Stimulated activated CD8-positive, alpha-beta memory T cell treated with anti-CD3 and anti-CD28 coated beads, Interleukin-7, amount 100 ng/mL, for 1 hour (primary cell): ENCODE measurements around the gene PCBP2.
A peak's percentile ranks its signal among the peaks of the same experiment; 100 is the strongest.
"Not testable (repeated sequence)": the region's sequence is repeated elsewhere in the genome, so short reads cannot be mapped to it uniquely, and the experiment has no call there.

ENCODE experiments used
- DNase-seq, 2 donors: peaks; one replicate each; pipeline ENCODE4 v3.0.0-alpha.2; 2020; ENCODE audit warnings: low read depth in 2 of 2

The PCBP2 gene

DNA sequence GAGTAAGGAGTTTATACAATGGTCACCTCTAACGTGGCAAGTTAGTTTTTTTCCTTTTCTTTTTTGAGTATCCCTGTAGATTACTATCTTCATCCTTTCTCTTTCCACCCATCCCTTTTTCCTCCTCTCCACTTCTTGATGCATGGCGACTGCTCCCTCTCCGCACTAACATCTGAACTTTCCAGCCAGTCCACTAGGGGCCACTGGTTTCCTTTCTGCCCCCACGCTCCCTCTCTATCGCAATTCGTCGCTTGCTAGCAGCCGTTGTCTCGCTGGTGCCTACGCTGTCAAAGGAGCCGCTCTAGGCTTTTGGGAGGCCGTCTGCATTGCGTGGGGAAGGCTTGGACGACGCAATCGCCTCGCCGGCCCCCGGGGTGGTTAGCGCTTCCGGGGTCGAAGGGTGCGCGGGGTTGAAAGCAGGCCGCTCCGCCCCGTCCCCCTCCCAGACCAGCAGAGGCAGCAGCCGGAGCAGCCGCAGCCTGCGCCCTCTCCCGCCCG is at the start of gene PCBP2:
PCBP2 (plus strand) TSS at position 442 of the 498 bp plus-strand sequence. CDS start 2,699 bp downstream, outside the sequence.
- peak; percentile 91 to 95 for DNase-seq

DNA sequence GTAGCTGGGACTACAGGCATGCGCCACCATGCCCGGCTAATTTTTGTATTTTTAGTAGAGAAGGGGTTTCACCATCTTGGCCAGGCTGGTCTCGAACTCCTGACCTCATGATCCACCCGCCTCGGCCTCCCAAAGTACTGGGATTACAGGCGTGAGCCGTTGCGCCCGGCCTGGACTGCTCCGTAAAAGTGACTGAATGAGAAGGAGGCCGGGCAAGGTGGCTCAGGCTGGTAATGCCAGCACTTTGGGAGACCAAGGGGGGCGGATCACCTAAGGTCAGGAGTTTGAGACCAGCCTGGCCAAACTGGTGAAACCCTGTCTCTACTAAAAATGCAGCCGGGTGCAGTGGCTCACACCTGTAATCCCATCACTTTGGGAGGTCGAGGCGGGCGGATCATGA is 49.6 kb upstream of the PCBP2 start:
- not testable (repeated sequence) for DNase-seq

DNA sequence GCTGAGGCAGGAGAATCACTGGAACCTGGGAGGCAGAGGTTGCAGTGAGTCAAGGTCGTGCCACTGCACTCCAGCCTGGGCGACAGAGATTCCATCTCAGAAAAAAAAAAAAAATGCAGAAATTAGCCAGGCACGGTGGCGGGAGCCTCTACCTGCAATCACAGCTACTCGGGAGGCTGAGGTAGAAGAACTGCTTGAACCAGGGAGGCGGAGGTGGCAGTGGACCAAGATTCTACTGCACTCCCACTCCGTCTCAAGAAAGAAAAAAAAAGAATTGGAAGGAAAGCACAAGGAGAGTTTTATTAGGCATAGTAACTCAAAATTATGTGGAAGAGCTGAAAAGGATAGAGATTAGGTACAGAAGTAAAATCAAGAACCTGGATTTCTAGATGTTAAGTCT is 49.0 kb upstream of the PCBP2 start:
- DNase-seq, result no peak

DNA sequence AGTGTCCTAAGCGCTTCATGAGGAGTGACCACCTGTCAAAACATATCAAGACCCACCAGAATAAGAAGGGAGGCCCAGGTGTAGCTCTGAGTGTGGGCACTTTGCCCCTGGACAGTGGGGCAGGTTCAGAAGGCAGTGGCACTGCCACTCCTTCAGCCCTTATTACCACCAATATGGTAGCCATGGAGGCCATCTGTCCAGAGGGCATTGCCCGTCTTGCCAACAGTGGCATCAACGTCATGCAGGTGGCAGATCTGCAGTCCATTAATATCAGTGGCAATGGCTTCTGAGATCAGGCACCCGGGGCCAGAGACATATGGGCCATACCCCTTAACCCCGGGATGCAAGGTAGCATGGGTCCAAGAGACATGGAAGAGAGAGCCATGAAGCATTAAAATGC is 41.0 kb upstream of the PCBP2 start:
- DNase-seq, result no peak

DNA sequence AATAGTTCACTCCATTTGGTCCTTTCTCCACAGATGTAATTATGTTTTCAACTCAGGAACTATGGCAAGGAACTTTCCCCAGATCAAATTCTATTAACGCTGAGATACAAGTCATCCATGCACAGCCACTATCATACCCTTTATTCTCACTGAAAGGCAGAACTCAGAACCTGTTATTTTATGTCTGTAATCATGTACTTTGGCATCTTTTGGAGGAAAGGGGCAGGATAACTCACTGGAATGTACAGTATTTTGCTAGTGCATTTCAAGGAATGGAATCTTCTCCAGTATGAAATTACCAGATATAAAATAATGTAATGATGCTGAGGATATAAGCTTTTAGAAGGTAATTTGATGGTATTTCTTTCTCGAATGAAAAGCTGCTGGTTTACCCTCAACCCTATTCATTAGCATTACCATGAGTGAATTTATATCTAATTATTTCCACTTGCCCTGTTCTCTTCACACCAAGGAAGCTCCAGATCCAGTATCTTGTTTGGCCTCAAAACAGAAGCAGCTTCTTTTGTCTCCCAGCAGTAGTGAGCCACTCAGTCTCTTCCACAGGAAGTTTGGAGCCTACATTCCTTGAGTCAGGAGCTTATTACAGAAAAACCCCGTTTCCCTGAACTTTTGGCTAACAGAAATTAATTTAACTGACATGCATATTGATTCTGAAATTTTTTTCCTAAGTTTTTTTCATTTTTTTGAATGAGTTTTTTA is 38.3 kb upstream of the PCBP2 start:
- DNase-seq, result no peak

DNA sequence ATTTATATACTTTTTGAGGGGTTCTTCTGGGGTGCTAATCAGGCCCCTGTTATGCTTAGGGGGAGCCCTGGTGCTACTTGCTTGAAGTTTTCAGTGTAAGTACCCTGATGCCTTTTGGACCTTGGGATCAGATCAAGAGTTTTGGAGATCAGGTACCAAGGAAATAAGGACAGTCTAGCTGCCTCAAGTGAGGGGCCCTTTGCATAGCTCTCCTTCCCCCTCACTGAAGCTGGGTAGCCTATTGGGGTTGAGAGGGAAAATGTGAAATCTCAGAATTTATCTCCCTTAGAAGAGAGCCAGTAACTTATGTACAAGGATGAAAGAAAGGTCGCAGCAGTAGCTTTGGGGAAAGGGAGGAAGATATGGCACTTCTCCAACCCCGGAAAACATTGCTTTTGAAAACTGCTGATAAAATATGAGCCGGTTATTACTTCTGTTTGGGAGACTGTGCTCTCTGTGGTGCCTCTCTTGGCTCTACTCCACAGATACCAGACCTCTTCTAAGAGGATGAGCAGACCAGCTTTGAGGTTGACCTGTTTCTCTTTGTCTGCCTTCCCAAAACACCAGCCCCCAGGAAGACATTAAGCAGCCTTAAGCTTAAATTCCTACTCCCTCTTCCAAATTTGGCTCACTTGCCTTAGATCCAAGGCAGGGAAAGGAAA is 37.0 kb upstream of the PCBP2 start:
- no peak for DNase-seq

DNA sequence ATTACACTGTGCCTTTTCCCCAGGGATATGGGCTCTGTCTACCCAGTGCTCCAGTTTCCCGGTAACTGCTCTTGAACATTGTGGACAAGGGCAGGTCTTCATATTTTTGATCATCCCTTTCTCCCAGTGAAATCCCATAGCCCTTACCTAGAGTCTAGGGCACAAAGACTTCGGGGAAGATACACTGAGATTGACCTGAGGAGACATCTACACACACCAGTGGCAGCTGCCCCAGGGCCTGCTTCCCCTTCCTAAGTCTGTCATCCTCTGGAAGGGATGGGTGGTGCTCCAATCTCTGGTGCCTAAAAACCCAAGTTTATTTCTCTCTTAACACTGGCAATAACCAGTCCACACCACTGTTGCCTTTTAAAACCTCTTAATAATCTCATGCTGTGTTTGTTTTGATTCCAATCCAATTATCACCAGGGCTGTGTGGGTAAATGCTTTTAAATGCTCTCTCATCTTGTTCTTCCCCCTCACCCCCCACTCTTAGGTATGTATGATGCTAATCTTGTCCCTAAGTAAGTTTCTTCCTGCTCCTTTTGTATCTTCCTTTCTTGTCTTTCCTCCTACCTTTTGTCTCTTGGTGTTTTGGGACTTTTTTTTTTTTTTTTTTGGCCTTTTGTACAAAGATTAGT is 36.0 kb upstream of the PCBP2 start:
- not testable (repeated sequence) for DNase-seq

DNA sequence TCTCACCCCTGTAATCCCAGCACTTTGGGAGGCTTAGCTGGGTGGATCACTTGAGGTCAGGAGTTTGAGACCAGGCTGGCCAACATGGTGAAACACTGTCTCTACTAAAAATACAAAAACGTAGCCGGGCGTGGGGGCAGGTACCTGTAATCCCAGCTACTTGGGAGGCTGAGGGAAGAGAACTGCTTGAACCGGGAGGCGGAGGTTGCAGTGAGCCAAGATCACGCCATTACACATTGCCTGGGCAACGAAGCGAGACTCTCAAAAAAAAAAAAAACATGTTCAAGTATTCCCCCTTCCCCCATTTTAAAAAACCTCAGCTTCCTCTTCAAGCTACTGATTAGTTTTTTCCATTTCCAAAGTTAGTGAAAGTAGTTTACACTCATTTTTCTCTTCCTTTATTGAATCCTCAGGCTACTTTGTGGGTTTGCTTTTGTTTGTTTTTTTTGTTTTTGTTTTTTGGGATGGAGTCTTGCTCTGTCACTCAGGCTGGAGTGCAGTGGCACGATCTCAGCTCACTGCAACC is 34.5 kb upstream of the PCBP2 start:
- not testable (repeated sequence) for DNase-seq

DNA sequence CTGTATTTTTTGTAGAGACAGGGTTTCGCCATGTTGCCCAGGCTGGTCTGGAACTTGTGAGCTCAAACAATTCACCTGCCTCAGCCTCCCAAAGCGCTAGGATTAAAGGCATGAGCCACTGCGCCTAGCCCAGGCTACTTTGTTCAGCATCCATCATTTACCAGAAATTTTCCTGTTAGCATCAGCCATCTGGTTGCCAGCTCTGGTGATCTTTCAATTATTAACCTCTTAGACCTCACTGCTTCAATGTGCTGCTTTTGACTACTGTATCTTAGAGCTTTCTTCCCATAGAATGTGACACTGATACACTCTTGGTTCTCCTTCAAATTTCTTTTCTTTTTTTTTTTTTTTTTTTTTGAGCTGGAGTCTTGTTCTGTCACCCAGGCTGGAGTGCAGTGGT is 33.7 kb upstream of the PCBP2 start:
- no peak for DNase-seq

DNA sequence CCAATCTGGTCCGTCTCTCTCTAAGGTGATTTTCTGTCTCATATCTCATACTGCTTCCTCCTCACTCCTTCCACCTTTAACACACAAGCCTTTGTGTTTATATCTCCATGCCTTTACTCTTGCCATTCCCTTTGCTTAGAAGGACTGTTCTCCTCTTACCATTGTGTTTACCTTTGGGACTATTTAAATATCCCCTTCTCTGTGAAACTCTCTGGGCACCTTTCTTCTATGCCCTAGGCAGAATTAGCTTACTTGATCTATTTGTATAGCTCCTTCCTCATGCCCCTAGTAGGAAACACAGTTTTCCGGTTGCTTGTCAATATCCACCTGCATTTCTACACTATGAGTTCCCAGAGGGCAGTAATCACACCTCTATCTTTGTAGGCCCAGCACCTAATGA is 32.1 kb upstream of the PCBP2 start:
- no peak for DNase-seq

DNA sequence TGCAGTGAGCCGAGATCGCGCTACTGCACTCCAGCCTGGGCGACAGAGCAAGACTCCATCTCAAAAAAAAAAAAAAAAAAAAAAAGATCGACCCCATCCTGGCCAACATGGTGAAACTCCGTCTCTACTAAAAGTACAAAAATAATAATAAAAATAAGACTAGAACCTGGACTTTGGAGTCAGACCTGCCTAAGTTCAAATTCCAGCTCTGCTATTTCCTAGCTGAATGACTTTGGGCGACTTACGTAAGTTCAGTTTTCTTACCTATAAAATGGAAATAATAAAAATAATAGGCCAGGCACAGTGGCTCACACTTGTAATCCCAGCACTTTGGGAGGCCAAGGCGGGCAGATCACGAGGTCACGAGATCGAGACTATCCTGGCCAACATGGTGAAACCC is 29.7 kb upstream of the PCBP2 start:
- not testable (repeated sequence) for DNase-seq

DNA sequence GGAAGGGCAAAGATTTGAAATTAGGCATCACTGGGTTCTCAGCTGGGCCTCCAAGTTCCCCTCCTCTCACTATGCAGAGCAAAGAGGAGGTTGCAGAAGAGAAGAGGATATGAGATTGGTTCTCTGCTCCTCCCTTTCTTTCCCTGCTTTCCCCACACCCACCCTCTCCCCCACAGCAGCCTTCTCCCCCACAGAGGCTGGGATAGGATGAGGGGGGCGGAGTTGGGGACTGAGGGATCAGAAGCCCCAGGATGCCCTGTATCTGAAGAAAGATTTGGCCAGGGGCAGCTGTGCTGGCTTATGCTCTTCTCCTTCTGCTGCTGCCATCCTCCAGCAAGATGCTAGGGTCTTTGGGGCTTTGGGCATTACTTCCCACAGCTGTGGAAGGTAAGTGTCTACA is 28.3 kb upstream of the PCBP2 start, which contains the start of gene AMHR2:
AMHR2 (plus strand) TSS at position 259 of the 400 bp plus-strand sequence; CDS start at position 339, 80 bp downstream.
- no peak for DNase-seq

DNA sequence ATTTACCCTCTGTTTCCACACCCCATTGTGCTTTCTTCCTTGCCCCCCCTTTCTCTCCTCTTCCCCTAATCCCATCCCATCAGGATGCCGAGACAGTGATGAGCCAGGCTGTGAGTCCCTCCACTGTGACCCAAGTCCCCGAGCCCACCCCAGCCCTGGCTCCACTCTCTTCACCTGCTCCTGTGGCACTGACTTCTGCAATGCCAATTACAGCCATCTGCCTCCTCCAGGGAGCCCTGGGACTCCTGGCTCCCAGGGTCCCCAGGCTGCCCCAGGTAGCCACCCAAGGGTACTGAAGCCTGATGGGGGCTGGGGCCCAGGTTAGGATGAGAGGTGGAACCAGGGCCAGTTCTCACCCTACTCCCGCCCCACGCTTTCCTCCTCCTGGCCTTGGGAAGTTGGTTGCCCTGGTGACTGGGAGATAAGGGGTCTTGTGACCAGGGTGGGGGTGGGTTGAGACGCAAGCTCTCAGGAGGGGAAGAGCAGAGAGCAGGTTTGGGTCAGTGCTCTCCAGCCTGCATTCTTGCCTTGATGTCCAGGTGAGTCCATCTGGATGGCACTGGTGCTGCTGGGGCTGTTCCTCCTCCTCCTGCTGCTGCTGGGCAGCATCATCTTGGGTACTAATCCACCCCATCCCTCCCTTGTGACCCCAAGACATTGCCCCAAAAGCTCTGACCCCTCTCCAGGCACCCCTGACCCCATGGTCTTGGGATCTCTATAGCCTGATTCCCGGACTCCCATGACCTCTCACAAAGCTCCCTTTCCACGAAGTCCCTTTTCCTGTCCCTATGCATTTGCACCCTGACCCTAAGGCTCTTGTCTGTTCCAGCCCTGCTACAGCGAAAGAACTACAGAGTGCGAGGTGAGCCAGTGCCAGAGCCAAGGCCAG is 27.0 kb upstream of the PCBP2 start:
- no peak for DNase-seq

DNA sequence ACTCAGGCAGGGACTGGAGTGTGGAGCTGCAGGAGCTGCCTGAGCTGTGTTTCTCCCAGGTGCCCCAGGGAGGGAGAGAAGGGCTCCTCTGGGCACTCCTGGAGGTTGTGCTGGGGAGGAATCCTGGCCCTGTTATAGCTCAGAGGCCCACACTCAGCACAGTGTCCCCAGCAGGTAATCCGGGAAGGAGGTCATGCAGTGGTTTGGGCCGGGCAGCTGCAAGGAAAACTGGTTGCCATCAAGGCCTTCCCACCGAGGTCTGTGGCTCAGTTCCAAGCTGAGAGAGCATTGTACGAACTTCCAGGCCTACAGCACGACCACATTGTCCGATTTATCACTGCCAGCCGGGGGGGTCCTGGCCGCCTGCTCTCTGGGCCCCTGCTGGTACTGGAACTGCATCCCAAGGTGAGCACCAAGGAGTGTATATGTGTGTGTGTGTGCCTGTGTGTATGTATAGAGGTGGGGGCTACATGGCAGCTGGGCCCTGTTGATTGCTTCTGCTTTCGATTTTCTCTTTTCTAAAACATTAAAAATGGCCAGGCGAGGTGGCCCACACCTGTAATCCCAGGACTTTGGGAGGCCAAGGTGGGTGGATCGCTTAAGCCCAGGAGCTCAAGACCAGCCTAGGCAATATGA is 26.3 kb upstream of the PCBP2 start:
- DNase-seq, result no peak

DNA sequence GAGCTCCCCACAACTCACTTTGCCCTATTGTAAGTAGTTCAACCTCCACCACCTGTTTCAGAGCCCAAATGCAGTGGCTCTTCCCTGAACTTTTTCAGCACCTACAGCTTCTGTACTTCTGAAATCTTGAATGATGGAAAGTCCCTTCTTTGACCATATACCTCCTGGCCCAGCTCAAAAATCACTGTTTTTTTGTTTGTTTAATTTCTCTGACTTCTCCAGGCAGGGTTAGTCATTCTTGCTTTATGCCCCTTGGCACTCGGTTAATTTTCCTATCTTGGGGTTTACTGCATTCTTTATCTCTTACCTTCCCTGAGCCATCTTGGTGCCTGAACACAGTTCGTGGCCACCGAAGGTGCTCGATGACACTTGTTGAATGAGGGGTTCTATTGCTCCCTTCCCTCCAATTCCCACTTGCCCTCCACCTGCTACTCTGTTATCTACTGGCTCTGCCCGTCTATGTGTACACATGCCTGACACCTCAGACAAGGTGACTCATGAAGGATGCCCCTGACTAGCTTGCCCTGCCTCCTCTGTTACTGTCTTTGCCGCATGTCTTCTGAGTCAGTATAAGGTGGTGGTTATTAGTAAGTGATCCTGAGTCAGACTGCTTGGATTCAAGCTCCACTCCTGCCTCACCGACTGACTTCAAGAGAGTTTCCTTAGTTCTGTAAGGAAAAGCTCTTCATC is 23.9 kb upstream of the PCBP2 start:
- no peak for DNase-seq

DNA sequence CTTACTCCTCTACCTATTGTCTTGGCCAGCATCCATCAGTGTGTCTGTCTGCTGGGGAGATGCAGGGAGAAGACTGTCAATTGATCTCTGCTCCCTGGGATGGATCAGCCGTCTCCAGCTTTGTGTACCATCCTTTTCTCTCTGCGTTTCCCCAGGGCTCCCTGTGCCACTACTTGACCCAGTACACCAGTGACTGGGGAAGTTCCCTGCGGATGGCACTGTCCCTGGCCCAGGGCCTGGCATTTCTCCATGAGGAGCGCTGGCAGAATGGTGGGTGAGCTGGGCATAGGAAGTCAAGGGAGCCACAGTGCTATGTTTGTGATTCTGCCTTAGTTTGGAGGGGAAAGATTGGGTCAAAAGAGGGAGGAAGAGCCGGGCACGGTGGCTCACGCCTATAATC is 23.2 kb upstream of the PCBP2 start:
- DNase-seq, result no peak

DNA sequence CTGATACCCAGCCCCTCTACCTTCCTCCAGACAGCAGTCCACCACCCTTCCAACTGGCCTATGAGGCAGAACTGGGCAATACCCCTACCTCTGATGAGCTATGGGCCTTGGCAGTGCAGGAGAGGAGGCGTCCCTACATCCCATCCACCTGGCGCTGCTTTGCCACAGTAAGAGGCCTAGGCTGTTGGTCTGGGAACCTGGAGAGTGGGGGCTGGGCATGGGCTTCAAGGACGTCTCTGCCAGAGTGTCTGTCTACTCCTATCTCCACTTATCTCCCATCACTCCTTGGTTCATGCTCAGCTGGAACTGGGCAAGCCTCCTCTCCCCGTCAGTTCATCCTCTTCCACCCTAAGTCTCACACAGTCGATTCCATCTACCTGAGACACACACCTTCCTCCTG is 21.8 kb upstream of the PCBP2 start:
- DNase-seq, result no peak

DNA sequence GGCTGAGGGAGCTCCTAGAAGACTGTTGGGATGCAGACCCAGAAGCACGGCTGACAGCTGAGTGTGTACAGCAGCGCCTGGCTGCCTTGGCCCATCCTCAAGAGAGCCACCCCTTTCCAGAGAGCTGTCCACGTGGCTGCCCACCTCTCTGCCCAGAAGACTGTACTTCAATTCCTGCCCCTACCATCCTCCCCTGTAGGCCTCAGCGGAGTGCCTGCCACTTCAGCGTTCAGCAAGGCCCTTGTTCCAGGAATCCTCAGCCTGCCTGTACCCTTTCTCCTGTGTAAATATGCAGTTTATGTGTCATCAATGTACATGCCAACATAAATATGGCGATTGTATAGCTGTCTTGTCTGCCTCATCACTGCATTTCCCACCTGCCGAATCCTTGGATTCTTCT is 20.7 kb upstream of the PCBP2 start:
- DNase-seq, result no peak

DNA sequence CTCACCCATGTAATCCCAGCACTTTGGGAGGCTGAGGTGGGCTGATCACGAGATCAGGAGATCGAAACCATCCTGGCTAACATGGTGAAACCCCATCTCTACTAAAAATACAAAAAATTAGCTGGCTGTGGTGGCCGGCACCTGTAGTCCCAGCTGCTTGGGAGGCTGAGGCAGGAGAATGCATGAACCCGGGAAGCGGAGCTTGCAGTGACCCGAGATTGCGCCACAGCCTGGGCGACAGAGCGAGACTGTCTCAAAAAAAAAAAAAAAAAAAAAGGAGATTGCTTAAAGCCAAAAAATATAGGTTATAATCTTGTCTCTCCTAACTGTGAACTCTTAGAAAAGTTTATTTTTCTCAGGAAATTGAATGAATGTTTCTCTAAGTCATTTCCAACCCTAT is 16.6 kb upstream of the PCBP2 start:
- not testable (repeated sequence) for DNase-seq

DNA sequence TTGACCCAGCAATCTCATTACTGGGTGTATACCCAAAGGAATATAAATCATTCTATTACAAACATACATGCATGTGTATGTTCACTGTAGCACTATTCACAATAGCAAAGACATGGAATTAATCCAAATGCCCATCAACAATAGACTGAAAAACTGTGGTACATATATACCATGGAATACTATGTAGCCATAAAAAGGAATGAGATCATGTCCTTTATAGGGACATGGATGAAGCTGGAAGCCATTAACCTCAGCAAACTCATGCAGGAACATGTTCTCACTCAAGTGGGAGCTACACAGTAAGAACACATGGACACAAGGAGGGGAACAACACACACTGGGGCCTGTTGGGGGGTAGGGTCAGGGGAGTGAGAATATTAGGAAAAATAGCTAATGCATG is 12.3 kb upstream of the PCBP2 start:
- DNase-seq, result not testable (repeated sequence)
